Gastrocnemius medialis (tissue), 4 donors: Measurements from ENCODE around the gene LGALS7B. TPM values are rescaled to one million over a fixed set of nuclear protein-coding genes. Genes with fewer than 3 reads are reported as not detected.
A peak's percentile ranks its signal among the peaks of the same experiment; 100 is the strongest.
"Not testable (repeated sequence)": the region's sequence is repeated elsewhere in the genome, so short reads cannot be mapped to it uniquely, and the experiment has no call there.

Experiments used
- ATAC-seq, 2 donors: fragments of 150-250 bp; one replicate each; pipeline ENCODE4 v1.9.1; 2016
- DNase-seq, 2 donors: peaks; one replicate each; pipeline ENCODE4 v3.0.0-alpha.2; 2019
- H3K27ac ChIP-seq, 4 donors: fragments of 200-600 bp; sonication (generic); 1 replicate in 1 of 4; 2 replicates in 3 of 4; pipeline ENCODE4 v1.5.1; 2016 to 2018; ENCODE audit warnings: mild to moderate bottlenecking in 2 of 4, moderate library complexity in 1 of 4
- H3K27me3 ChIP-seq, 3 donors: fragments of 200-600 bp; sonication (generic) in 2 of 3; 1 replicate in 1 of 3; 2 replicates in 2 of 3; pipeline versions ENCODE4 v1.5.1 to v1.6.0; 2016 to 2019; ENCODE audit warnings: mild to moderate bottlenecking in 1 of 3, moderate library complexity in 1 of 3
- H3K36me3 ChIP-seq, 2 donors: fragments of 200-600 bp; sonication (generic) in 1 of 2; one replicate each; pipeline ENCODE4 v1.5.1; 2017 to 2018
- H3K4me1 ChIP-seq, 2 donors: fragments of 200-600 bp; sonication (generic) in 1 of 2; one replicate each; pipeline ENCODE4 v1.5.1; 2016 to 2017; ENCODE audit warnings: mild to moderate bottlenecking in 2 of 2
- H3K4me3 ChIP-seq, 4 donors: fragments of 200-600 bp; sonication (generic) in 3 of 4; 1 replicate in 1 of 4; 2 replicates in 3 of 4; pipeline ENCODE4 v1.5.1; 2016 to 2019; ENCODE audit warnings: mild to moderate bottlenecking in 2 of 4
- H3K9me3 ChIP-seq, 3 donors: fragments of 200-600 bp; sonication (generic) in 2 of 3; 1 replicate in 1 of 3; 2 replicates in 2 of 3; pipeline ENCODE4 v1.5.1; 2016 to 2019
- POLR2A ChIP-seq, 2 donors: fragments of 450-650 bp; IDR thresholded peaks; one replicate each; pipeline ENCODE4 v1.6.1; 2017; ENCODE audit warnings: antibody characterized with exemption in 2 of 2, mild to moderate bottlenecking in 2 of 2, moderate library complexity in 2 of 2
- in situ Hi-C, 4 donors: fragments of 200-750 bp; cut with MboI; loops; one replicate each; pipeline versions ENCODE4 v1.15.0 to v1.8.0; 2017; ENCODE audit warnings: low sequenced_read_pairs in 4 of 4
- intact Hi-C: fragments of 100-400 bp; cut with DNase I; formaldehyde crosslinking; loops from one replicate; pipeline ENCODE4 v1.15.1; 2023; ENCODE audit warnings: low total_unique reads
- total RNA-seq, 4 donors: library from RNA; depleted of rRNA; stranded (reverse); fragments of >200 nt; gene quantifications; one replicate each; pipeline versions ENCODE4 v1.1.0 to v1.2.3, GENCODE V29; 2016
- TF ChIP-seq, protein P1 (sequence below), 5 experiments: fragments of 450-650 bp in 3 of 5; fragments of 200-600 bp in 2 of 5; sonication (generic) in 2 of 5; IDR thresholded peaks in 4 of 5; conservative IDR thresholded peaks in 1 of 5; 1 replicate in 4 of 5; 2 replicates in 1 of 5; pipeline ENCODE4 v1.5.1; 2016 to 2019; ENCODE audit warnings: antibody characterized with exemption in 5 of 5, mild to moderate bottlenecking in 3 of 5, moderate library complexity in 3 of 5

LGALS7B gene
- total RNA-seq, 4 donors from 2014 or later = not detected

DNA sequence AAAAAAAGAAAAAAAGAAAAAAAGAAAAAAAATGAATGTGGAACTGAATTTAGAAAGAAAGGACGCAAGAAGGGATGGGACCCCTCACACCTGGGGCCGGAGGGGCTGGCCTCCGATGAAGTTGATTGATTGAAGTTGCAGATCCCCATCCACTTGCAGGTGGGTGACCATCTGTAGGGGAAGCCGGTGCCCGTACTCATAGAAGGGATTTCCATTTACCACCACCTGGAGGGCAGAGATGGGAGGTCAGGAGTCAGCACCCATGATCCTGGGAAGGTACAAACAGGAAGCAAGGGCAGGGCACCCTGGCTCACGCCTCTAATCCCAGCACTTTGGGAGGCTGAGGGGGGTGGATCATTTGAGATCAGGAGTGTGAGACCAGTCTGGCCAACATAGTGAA is 17.4 kb downstream of the LGALS7B start:
- Histone ChIP-seq H3K27ac (no peak overlapping the region), H3K36me3 (no peaks in the 10 kb centered on the region), H3K9me3 (no peaks in the 10 kb centered on the region), H3K27me3 (no peaks in the 10 kb centered on the region), H3K4me1 (no peaks in the 10 kb centered on the region), H3K4me3 (no peak overlapping the region)
- ATAC-seq (no peak), DNase-seq (no peak)
- in situ Hi-C loops = no loop called here
- intact Hi-C loops = no loop called here
- TF ChIP-seq, protein P1, sequence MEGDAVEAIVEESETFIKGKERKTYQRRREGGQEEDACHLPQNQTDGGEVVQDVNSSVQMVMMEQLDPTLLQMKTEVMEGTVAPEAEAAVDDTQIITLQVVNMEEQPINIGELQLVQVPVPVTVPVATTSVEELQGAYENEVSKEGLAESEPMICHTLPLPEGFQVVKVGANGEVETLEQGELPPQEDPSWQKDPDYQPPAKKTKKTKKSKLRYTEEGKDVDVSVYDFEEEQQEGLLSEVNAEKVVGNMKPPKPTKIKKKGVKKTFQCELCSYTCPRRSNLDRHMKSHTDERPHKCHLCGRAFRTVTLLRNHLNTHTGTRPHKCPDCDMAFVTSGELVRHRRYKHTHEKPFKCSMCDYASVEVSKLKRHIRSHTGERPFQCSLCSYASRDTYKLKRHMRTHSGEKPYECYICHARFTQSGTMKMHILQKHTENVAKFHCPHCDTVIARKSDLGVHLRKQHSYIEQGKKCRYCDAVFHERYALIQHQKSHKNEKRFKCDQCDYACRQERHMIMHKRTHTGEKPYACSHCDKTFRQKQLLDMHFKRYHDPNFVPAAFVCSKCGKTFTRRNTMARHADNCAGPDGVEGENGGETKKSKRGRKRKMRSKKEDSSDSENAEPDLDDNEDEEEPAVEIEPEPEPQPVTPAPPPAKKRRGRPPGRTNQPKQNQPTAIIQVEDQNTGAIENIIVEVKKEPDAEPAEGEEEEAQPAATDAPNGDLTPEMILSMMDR (IDR thresholded peaks at IDR 0.05 in 4 of 5, conservative IDR thresholded peaks at IDR 0.05 in 1 of 5) = no peak
- no peak for TF ChIP-seq POLR2A (IDR thresholded peaks at IDR 0.05)

- DNase-seq, in situ Hi-C loops, H3K9me3 ChIP-seq, ATAC-seq, H3K36me3 ChIP-seq, H3K27me3 ChIP-seq, H3K27ac ChIP-seq, H3K4me3 ChIP-seq, H3K4me1 ChIP-seq, intact Hi-C loops: not testable (repeated sequence)
These were observed 18.5 kb downstream of the LGALS7B start for GRCh38 chr19:38807374-38808098.

GRCh38 chr19:38808741-38809140 is 19.7 kb downstream of the LGALS7B start:
- in situ Hi-C loops = no loop called here
- DNase-seq (no peak), ATAC-seq (no peak)
- no peak overlapping the region for H3K4me3 ChIP-seq
- no peaks in the 10 kb centered on the region for H3K9me3 ChIP-seq
- H3K27ac ChIP-seq = no peak overlapping the region
- no peaks in the 10 kb centered on the region for H3K4me1 ChIP-seq
- H3K27me3 ChIP-seq = no peaks in the 10 kb centered on the region
- intact Hi-C loops = no loop called here
- H3K36me3 ChIP-seq = no peaks in the 10 kb centered on the region
- TF ChIP-seq POLR2A (IDR thresholded peaks at IDR 0.05) = no peak
- TF ChIP-seq, protein P1 (IDR thresholded peaks at IDR 0.05 in 4 of 5, conservative IDR thresholded peaks at IDR 0.05 in 1 of 5) = no peak

- H3K9me3 ChIP-seq = no peaks in the 10 kb centered on the region
- no peaks in the 10 kb centered on the region for H3K4me1 ChIP-seq
- H3K36me3 ChIP-seq = peaks cover 0 to 2% of the 10 kb centered on the region in 2 donors
- no peaks in the 10 kb centered on the region for H3K27me3 ChIP-seq
- ATAC-seq (no peak), DNase-seq (no peak)
- no peak overlapping the region for H3K27ac ChIP-seq
- in situ Hi-C loops (no loop called here), intact Hi-C loops (no loop called here)
- TF ChIP-seq, protein P1 (IDR thresholded peaks at IDR 0.05 in 4 of 5, conservative IDR thresholded peaks at IDR 0.05 in 1 of 5) = no peak
- TF ChIP-seq POLR2A (IDR thresholded peaks at IDR 0.05) = no peak
- H3K4me3 ChIP-seq = no peak overlapping the region
These were observed 20.7 kb downstream of the LGALS7B start for GRCh38 chr19:38809592-38810252.

GRCh38 chr19:38812009-38812840 is 23.2 kb downstream of the LGALS7B start:
- TF ChIP-seq POLR2A (IDR thresholded peaks at IDR 0.05) = no peak
- TF ChIP-seq, protein P1 (IDR thresholded peaks at IDR 0.05 in 4 of 5, conservative IDR thresholded peaks at IDR 0.05 in 1 of 5) = no peak
- no peaks in the 10 kb centered on the region for H3K27me3 ChIP-seq
- intact Hi-C loops (no loop called here), in situ Hi-C loops (no loop called here)
- no peaks in the 10 kb centered on the region for H3K4me1 ChIP-seq
- no peaks in the 10 kb centered on the region for H3K9me3 ChIP-seq
- peaks cover 0 to 27% of the 10 kb centered on the region in 2 donors for H3K36me3 ChIP-seq
- ATAC-seq = peak in 1 of 2 donors; percentile 29
- no peak overlapping the region for H3K4me3 ChIP-seq
- no peak overlapping the region for H3K27ac ChIP-seq
- DNase-seq = no peak
